Mucosa of stomach (tissue), 1 donor: ENCODE data around the gene ZNF697.
"Not testable (repeated sequence)": the region's sequence is repeated elsewhere in the genome, so short reads cannot be mapped to it uniquely, and the experiment has no call there.

Source experiments
- H3K27me3 ChIP-seq: one replicate; pipeline ENCODE4 v1.7.0; 2013; ENCODE audit warnings: mild to moderate bottlenecking, low read length; ENCODE audit not compliant: control insufficient read depth, insufficient read depth
- H3K36me3 ChIP-seq: one replicate; pipeline ENCODE4 v1.7.0; 2013; ENCODE audit warnings: low read length; ENCODE audit not compliant: control insufficient read depth, insufficient read depth
- H3K4me1 ChIP-seq: one replicate; pipeline ENCODE4 v1.7.0; 2013; ENCODE audit warnings: mild to moderate bottlenecking, low read length; ENCODE audit not compliant: control insufficient read depth, insufficient read depth
- H3K4me3 ChIP-seq: one replicate; pipeline ENCODE4 v1.7.0; 2013; ENCODE audit warnings: low read length
- H3K9ac ChIP-seq: one replicate; pipeline ENCODE4 v1.7.0; 2013; ENCODE audit warnings: mild to moderate bottlenecking, low read length, moderate library complexity
- H3K9me3 ChIP-seq: one replicate; pipeline ENCODE4 v1.7.0; 2013; ENCODE audit warnings: mild to moderate bottlenecking, low read length, moderate library complexity; ENCODE audit not compliant: control insufficient read depth
- donor health status: Pancreatic carcinoma.

The ZNF697 gene

DNA sequence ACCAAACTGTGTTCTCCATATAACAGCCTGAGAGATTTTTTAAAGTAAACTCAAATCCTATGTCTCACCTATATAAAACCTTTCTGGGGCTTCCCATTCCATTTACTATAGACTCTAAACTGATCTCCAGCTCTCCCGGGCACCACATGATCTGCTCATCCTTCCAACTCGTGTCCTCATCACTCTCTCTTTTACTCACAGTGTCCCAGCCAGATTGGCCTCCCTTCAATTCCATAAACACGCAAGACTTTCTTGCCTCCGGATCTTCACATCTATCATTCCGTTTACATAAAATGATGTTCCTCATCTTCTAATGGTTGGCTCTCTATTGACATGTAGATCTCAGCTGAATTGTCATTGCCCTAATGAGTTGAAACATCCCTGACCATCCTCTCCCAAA is 59.4 kb downstream of the ZNF697 start:
- Histone ChIP-seq H3K36me3 (no peaks in the 10 kb centered on the region), H3K9ac (no peak overlapping the region), H3K4me1 (no peaks in the 10 kb centered on the region), H3K9me3 (no peaks in the 10 kb centered on the region), H3K27me3 (no peaks in the 10 kb centered on the region), H3K4me3 (no peak overlapping the region)

DNA sequence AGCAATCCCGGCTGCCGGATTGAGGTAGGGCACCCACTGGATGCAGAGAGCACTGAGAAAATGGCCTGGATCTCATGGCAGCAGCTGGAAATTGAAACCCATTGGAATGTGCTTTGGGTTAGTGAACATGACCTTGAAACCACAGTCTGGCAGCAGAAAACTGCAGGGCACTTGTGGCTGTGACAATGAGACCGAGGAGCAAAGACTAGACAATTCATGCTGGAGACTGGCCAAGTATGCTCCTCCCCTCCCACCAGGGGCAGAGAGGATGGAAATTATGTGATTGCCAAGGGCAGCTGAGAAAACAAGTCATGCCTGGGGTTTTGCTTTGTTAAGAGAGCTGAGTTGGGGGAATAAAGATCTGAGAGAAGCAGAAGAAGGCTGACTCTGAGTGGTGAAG is 60.7 kb downstream of the ZNF697 start:
- Histone ChIP-seq H3K36me3 (no peaks in the 10 kb centered on the region), H3K4me3 (no peak overlapping the region), H3K9me3 (no peaks in the 10 kb centered on the region), H3K27me3 (no peaks in the 10 kb centered on the region), H3K9ac (no peak overlapping the region), H3K4me1 (no peaks in the 10 kb centered on the region)

DNA sequence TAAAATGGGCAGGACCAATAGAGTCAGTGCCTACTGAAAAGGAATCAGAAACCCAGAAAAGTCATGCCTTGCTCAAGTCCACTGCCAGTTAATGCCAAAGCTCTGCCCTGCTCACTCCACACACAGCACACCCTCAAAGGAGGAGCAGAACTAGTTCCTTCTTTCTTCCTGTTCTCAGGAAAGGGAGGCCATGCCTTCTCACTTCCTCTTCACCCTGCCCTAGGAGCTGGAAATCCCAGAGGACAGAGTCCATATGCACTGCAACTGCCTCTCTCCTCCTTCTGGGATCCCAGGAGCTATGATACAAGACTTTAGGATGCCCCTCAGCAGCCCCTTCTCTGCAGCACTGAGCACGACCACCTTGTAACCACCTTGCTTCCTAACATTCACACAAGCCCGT is 62.3 kb downstream of the ZNF697 start:
- H3K27me3 ChIP-seq, H3K36me3 ChIP-seq, H3K9ac ChIP-seq, H3K4me1 ChIP-seq, H3K9me3 ChIP-seq, H3K4me3 ChIP-seq: not testable (repeated sequence)

DNA sequence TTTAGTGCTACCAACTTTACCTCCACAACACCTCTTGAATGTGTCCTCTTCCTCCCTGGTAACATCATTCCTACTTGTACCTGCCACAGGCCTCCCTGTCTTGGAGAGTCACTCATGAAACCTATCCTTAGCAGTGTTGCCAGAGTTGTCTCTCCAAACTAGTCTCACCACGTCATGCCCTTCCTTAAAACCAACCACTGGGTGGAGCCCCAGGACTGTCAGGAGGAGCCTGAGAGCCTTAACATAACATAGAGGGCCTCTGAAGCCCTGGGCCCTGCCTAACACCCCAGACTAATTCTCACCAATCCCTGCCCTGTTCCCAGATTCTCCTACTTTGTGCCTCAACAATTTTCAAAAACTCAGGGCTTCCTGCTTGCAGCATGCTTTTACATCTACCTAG is 65.3 kb downstream of the ZNF697 start:
- Histone ChIP-seq H3K9ac (no peak overlapping the region), H3K36me3 (no peaks in the 10 kb centered on the region), H3K27me3 (no peaks in the 10 kb centered on the region), H3K4me1 (no peaks in the 10 kb centered on the region), H3K9me3 (no peaks in the 10 kb centered on the region), H3K4me3 (no peak overlapping the region)

DNA sequence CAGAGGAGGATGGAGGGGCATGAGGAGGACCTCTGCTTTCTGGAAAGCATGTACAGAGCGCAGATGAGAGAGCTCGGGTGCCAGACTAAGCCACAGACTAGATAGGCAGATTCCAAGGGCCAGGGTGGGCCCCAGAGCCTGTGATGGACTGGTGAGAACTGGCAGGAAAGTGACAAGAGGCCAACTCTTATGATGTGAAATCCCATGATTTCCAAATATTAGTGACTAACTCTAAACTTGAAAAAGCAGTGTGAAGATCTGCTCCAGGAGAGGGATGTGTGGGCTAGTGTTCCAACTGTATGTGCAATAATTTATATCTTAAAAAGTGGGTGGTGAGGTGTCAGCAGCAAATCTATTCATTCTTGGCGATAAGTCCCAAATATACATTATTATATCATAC is 67.0 kb downstream of the ZNF697 start:
- H3K36me3 ChIP-seq, H3K4me1 ChIP-seq, H3K27me3 ChIP-seq, H3K9ac ChIP-seq, H3K4me3 ChIP-seq, H3K9me3 ChIP-seq: not testable (repeated sequence)

DNA sequence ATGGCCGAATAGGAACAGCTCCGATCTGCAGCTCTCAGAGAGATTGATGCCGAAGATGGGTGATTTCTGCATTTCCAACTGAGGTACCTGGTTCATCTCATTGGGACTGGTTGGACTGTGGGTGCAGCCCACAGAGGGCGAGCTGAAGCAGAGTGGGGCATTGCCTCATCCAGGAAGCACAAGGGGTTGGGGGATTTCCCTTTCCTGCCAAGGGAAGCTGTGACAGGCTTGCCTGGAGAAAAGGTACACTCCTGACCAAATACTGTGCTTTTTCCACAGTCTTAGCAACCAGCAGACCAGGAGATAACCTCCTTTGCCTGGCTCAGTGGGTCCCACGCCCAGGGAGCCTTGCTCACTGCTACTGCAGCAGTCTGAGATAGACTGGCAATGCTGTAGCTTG is 74.2 kb downstream of the ZNF697 start:
- Histone ChIP-seq H3K27me3 (no peaks in the 10 kb centered on the region), H3K36me3 (no peaks in the 10 kb centered on the region), H3K9ac (no peak overlapping the region), H3K9me3 (no peaks in the 10 kb centered on the region), H3K4me3 (no peak overlapping the region), H3K4me1 (no peaks in the 10 kb centered on the region)

DNA sequence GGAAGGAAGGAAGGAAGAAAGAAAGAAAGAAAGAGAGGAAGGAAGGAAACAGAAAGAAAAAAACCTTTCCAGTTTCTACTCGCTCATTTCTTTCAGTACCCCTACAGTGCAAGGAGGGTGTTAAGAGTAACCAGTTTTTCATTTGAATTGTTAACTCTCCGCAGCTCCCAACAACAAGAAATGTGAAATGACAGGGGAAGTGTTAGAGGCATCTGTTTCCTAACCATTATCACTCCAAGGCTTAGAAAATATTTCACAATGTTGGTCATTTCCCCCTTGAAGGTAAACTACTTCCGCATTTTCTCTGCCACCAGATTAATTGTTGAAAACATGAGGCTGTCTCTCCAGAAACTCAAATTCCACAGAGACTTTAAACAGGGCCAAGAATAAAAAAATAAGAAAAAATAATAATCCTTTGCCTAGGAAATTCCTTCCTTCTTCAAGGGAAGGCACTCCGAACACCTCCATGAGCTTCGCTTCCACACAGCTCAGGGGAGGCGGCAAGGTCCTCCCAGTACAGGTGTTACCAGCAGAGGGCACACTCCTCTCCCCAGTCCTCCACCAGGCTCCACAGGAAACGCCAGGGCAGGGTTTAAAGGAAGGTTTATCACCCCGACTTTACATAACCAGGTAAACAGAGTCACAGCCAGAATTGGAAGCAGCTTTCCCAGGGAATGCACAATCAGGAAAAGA is 78.0 kb downstream of the ZNF697 start:
- not testable (repeated sequence) for H3K9ac ChIP-seq, H3K4me1 ChIP-seq, H3K4me3 ChIP-seq, H3K9me3 ChIP-seq, H3K36me3 ChIP-seq, H3K27me3 ChIP-seq
